Measurements from ENCODE around the gene PDE7B.

Gene PDE7B

DNA sequence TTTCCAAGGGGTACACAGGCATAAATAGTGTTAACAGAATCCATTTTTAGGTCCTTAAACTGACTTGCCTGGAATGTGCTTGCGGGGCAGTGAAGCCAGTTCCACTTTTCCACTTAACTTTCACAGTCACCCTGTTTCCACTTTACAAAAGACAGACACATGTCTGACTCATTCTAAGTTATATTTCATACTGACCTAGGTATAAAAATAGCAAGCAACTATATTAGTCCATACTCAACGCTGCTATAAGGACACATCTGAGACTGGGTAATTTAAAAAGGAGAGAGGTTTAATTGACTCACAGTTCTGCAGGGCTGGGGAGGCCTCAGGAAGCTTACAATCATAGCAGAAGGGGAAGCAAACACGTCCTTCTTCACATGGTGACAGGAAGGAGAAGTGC, 310.4 kb downstream of the PDE7B start:
- TF ChIP-seq, protein P1, sequence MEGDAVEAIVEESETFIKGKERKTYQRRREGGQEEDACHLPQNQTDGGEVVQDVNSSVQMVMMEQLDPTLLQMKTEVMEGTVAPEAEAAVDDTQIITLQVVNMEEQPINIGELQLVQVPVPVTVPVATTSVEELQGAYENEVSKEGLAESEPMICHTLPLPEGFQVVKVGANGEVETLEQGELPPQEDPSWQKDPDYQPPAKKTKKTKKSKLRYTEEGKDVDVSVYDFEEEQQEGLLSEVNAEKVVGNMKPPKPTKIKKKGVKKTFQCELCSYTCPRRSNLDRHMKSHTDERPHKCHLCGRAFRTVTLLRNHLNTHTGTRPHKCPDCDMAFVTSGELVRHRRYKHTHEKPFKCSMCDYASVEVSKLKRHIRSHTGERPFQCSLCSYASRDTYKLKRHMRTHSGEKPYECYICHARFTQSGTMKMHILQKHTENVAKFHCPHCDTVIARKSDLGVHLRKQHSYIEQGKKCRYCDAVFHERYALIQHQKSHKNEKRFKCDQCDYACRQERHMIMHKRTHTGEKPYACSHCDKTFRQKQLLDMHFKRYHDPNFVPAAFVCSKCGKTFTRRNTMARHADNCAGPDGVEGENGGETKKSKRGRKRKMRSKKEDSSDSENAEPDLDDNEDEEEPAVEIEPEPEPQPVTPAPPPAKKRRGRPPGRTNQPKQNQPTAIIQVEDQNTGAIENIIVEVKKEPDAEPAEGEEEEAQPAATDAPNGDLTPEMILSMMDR (IDR thresholded peaks at IDR 0.05; ENCODE audit: insufficient read depth, low read length): no peak
- TF ChIP-seq POLR2AphosphoS5 (IDR thresholded peaks at IDR 0.05; ENCODE audit: low read depth) (no peak), SPI1 (IDR thresholded peaks at IDR 0.05; ENCODE audit: borderline replicate concordance, low read depth) (no peak), GABPA (IDR thresholded peaks at IDR 0.05; ENCODE audit: low read depth) (no peak)
- TF ChIP-seq, protein P2, sequence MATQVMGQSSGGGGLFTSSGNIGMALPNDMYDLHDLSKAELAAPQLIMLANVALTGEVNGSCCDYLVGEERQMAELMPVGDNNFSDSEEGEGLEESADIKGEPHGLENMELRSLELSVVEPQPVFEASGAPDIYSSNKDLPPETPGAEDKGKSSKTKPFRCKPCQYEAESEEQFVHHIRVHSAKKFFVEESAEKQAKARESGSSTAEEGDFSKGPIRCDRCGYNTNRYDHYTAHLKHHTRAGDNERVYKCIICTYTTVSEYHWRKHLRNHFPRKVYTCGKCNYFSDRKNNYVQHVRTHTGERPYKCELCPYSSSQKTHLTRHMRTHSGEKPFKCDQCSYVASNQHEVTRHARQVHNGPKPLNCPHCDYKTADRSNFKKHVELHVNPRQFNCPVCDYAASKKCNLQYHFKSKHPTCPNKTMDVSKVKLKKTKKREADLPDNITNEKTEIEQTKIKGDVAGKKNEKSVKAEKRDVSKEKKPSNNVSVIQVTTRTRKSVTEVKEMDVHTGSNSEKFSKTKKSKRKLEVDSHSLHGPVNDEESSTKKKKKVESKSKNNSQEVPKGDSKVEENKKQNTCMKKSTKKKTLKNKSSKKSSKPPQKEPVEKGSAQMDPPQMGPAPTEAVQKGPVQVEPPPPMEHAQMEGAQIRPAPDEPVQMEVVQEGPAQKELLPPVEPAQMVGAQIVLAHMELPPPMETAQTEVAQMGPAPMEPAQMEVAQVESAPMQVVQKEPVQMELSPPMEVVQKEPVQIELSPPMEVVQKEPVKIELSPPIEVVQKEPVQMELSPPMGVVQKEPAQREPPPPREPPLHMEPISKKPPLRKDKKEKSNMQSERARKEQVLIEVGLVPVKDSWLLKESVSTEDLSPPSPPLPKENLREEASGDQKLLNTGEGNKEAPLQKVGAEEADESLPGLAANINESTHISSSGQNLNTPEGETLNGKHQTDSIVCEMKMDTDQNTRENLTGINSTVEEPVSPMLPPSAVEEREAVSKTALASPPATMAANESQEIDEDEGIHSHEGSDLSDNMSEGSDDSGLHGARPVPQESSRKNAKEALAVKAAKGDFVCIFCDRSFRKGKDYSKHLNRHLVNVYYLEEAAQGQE (IDR thresholded peaks at IDR 0.05; ENCODE audit: insufficient replicate concordance, low read depth): no peak
- Histone ChIP-seq H3K4me3 (replicated peaks; ENCODE audit: insufficient read depth, low read length) (no peak overlapping the region), H3K27me3 (ENCODE audit: insufficient read depth, poor library complexity, severe bottlenecking) (no peaks in the 10 kb centered on the region), H3K27ac (replicated peaks) (no peak overlapping the region)
- DNase-seq (ENCODE audit: low read depth in 1 of 2, low spot score in 1 of 2): no peak

- Histone ChIP-seq H3K4me3 (replicated peaks; ENCODE audit: insufficient read depth, low read length) (no peak overlapping the region), H3K27ac (replicated peaks) (no peak overlapping the region), H3K27me3 (ENCODE audit: insufficient read depth, poor library complexity, severe bottlenecking) (no peaks in the 10 kb centered on the region)
- TF ChIP-seq SPI1 (IDR thresholded peaks at IDR 0.05; ENCODE audit: borderline replicate concordance, low read depth) (no peak), GABPA (IDR thresholded peaks at IDR 0.05; ENCODE audit: low read depth) (no peak), POLR2AphosphoS5 (IDR thresholded peaks at IDR 0.05; ENCODE audit: low read depth) (no peak)
- TF ChIP-seq, protein P2 (IDR thresholded peaks at IDR 0.05; ENCODE audit: insufficient replicate concordance, low read depth): no peak
- DNase-seq (ENCODE audit: low read depth in 1 of 2, low spot score in 1 of 2): no peak
These were observed 311.8 kb downstream of the PDE7B start for GRCh38 chr6:136163260-136163659.

- Histone ChIP-seq H3K27ac (replicated peaks) (no peak overlapping the region), H3K4me3 (replicated peaks; ENCODE audit: insufficient read depth, low read length) (no peak overlapping the region), H3K27me3 (ENCODE audit: insufficient read depth, poor library complexity, severe bottlenecking) (no peaks in the 10 kb centered on the region)
- TF ChIP-seq POLR2AphosphoS5 (IDR thresholded peaks at IDR 0.05; ENCODE audit: low read depth) (no peak), GABPA (IDR thresholded peaks at IDR 0.05; ENCODE audit: low read depth) (no peak), SPI1 (IDR thresholded peaks at IDR 0.05; ENCODE audit: borderline replicate concordance, low read depth) (no peak)
- TF ChIP-seq, protein P1 (IDR thresholded peaks at IDR 0.05; ENCODE audit: insufficient read depth, low read length): no peak
- TF ChIP-seq, protein P2 (IDR thresholded peaks at IDR 0.05; ENCODE audit: insufficient replicate concordance, low read depth): no peak
- no peak for DNase-seq (ENCODE audit: low read depth in 1 of 2, low spot score in 1 of 2)
These were observed 315.3 kb downstream of the PDE7B start for GRCh38 chr6:136166815-136167214.
